BE2C (cell line): Measurements from ENCODE around the gene ADGRB3.

Experiments
- DNase-seq: peaks from one replicate; pipeline ENCODE4 v3.0.0-alpha.2; 2020
- H3K27me3 ChIP-seq: fragments of 250-450 bp; sonication (Bioruptor Pico); 2 replicates; pipeline ENCODE4 v1.5.1; 2020; ENCODE audit warnings: mild to moderate bottlenecking
- H3K36me3 ChIP-seq: fragments of 250-450 bp; sonication (Bioruptor Pico); 2 replicates; pipeline ENCODE4 v1.5.1; 2020; ENCODE audit warnings: mild to moderate bottlenecking
- H3K4me1 ChIP-seq: fragments of 250-450 bp; sonication (Bioruptor Pico); 2 replicates; pipeline ENCODE4 v1.5.1; 2020
- H3K4me3 ChIP-seq: 2 replicates; pipeline ENCODE4 v1.5.1; 2011; ENCODE audit warnings: low read depth, low read length
- H3K9me3 ChIP-seq: fragments of 250-450 bp; sonication (Bioruptor Pico); 2 replicates; pipeline ENCODE4 v1.5.1; 2020
- TF ChIP-seq, protein P1 (sequence below): IDR thresholded peaks from 2 replicates; pipeline ENCODE4 v1.5.1; 2012; ENCODE audit warnings: mild to moderate bottlenecking, low read depth, low read length

Gene ADGRB3

DNA sequence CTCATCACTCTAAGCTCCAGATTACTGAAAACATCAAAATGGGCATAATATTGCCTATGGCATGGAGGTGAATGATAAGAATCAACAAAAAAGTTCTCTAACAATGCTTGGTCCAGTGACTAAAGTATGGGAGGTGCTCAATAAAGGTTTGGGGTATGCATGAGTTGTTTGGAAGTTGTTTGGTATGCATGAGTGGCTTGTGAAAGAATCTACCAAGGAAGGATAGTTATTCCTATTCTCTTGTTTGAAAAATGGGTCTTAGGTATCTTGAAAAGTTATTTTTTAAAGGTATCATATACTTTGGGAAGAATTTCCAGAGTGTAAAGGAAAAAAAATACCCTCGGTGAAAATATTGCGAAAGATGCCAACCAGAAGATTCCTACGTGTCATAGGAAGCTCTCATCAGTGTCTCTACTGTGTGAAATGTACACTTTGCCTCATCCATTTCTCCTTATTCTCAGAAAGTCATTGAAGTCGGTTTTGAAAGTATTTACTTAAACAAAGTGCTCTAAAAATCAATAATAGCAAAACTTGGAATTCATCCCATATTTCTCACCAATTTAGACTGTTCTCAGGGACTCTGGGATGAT lies 449.8 kb downstream of the ADGRB3 start:
- H3K27me3 ChIP-seq = no peaks in the 10 kb centered on the region
- H3K9me3 ChIP-seq = no peaks in the 10 kb centered on the region
- no peaks in the 10 kb centered on the region for H3K36me3 ChIP-seq
- H3K4me1 ChIP-seq = no peaks in the 10 kb centered on the region; the same call in 1 of the 2 replicates
- TF ChIP-seq, protein P1, sequence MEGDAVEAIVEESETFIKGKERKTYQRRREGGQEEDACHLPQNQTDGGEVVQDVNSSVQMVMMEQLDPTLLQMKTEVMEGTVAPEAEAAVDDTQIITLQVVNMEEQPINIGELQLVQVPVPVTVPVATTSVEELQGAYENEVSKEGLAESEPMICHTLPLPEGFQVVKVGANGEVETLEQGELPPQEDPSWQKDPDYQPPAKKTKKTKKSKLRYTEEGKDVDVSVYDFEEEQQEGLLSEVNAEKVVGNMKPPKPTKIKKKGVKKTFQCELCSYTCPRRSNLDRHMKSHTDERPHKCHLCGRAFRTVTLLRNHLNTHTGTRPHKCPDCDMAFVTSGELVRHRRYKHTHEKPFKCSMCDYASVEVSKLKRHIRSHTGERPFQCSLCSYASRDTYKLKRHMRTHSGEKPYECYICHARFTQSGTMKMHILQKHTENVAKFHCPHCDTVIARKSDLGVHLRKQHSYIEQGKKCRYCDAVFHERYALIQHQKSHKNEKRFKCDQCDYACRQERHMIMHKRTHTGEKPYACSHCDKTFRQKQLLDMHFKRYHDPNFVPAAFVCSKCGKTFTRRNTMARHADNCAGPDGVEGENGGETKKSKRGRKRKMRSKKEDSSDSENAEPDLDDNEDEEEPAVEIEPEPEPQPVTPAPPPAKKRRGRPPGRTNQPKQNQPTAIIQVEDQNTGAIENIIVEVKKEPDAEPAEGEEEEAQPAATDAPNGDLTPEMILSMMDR = no peak
- H3K4me3 ChIP-seq = no peak overlapping the region
- no peak for DNase-seq

DNA sequence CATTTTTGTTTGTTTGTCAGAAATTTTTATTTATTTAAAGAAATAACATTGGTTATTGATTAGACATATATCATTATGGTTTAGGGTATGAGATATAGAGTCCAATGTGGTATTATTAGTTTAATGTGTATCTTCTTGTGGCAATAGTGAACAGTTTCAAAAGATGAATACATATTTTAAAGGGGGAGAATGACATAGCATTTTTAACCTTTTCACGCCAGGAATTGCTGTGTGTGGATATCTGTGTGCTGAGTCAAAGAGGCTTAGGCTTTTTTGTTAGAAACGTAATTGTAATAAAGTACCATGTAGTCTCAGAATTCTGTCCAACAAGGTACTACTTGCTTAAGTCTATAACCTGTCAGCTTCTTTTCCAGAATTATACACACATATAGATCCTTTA lies 451.6 kb downstream of the ADGRB3 start:
- H3K4me3 ChIP-seq = no peak overlapping the region

DNA sequence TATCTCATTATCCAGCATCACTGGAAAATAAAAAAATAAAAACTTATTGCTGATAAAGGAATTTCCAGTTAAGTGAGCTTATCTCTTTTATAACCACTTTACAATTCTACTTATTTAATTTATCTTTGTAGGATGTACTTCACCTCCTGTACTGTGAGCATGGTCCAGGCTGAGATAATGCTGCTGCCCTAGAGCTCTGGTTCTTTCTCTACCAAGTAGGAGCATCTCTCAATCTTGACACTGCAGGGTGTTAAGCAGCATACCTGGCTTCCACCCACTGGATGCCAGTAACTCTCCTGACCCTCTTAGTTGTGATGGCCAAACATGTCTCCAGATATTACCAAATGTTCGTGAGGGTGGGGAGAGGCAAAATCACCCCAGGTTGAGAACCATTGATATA lies 454.5 kb downstream of the ADGRB3 start:
- Histone ChIP-seq H3K27me3 (no peaks in the 10 kb centered on the region), H3K4me3 (no peak overlapping the region), H3K36me3 (no peaks in the 10 kb centered on the region), H3K4me1 (no peaks in the 10 kb centered on the region; the same call in 1 of the 2 replicates), H3K9me3 (no peaks in the 10 kb centered on the region)
- TF ChIP-seq, protein P1 = no peak
- DNase-seq = no peak

More for the DNA sequence above, 451.6 kb downstream of the ADGRB3 start:
- no peaks in the 10 kb centered on the region; the same call in 1 of the 2 replicates for H3K4me1 ChIP-seq
- no peak for DNase-seq
- H3K27me3 ChIP-seq = no peaks in the 10 kb centered on the region
- no peaks in the 10 kb centered on the region for H3K36me3 ChIP-seq
- TF ChIP-seq, protein P1 = no peak
- no peaks in the 10 kb centered on the region for H3K9me3 ChIP-seq

DNA sequence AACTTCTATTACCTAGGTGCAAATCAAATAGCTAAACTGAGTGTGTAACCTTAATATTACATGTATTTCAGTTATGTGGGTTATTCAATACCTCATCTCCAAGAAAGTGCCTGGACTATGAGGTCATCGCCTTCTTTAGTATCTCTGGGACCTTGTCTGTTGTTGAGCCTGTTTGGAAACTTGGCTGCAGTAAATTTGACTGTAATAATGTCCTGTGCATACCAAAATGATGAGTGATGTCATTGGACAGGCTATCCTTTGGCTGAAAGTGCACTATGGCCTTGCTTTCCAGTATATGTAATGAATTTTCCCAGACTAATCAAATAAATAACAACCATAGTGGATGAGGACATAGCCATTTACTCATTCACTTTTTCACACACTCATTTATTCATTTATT lies 455.1 kb downstream of the ADGRB3 start:
- no peaks in the 10 kb centered on the region; the same call in 1 of the 2 replicates for H3K4me1 ChIP-seq
- TF ChIP-seq, protein P1 = no peak
- H3K9me3 ChIP-seq = no peaks in the 10 kb centered on the region
- H3K27me3 ChIP-seq = no peaks in the 10 kb centered on the region
- no peak for DNase-seq
- no peaks in the 10 kb centered on the region for H3K36me3 ChIP-seq
- H3K4me3 ChIP-seq = no peak overlapping the region

DNA sequence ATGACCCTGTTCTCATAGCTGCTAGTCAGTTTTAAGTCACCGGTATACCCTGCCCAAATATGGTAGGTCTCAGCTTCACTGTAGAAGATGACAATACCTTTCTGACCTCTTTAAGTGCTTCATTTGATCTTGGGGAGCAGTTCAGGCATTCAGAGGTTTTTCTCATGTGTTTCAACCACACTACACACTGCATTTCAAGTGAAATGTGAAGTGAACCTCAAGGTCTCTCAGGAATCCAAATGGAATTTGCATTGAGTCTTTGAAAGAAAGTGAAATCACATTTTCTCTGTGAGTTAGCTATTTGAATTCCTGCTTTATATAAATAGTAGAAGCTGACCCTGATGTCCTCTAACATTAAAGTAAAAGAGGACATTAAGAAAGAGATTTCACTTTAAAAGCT lies 461.6 kb downstream of the ADGRB3 start:
- no peaks in the 10 kb centered on the region for H3K4me1 ChIP-seq
- TF ChIP-seq, protein P1 = no peak
- H3K27me3 ChIP-seq = no peaks in the 10 kb centered on the region
- DNase-seq = no peak
- no peaks in the 10 kb centered on the region for H3K9me3 ChIP-seq
- no peak overlapping the region for H3K4me3 ChIP-seq
- H3K36me3 ChIP-seq = no peaks in the 10 kb centered on the region

DNA sequence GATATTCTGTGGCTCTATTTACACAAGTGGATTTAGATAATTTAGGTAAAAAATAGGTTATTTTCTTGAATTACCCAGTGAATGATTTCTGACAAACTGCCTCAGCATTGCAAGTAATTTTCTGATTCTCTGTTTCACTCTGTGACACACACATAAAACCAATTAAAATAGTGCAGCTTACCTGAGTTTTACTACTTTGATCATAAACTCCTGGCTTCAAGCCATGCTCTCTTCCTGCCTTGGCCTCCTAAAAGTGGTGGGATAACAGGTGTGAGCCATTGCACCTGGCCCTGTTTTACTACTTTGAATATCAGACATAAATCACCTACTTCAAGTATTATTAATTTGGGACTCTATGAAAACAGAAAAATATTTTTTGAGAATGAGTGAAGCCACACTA lies 462.9 kb downstream of the ADGRB3 start:
- H3K4me3 ChIP-seq = no peak overlapping the region
- H3K4me1 ChIP-seq = no peaks in the 10 kb centered on the region
- DNase-seq = no peak
- no peaks in the 10 kb centered on the region for H3K9me3 ChIP-seq
- TF ChIP-seq, protein P1 = no peak
- no peaks in the 10 kb centered on the region for H3K36me3 ChIP-seq
- H3K27me3 ChIP-seq = no peaks in the 10 kb centered on the region
